GM10266 (cell line): ENCODE results near the gene FAM120A.

Experiments used
- DNase-seq: peaks from one replicate; pipeline ENCODE4 v3.0.0; 2012; ENCODE audit errors: extremely low spot score
- TF ChIP-seq, protein P1 (sequence below): IDR thresholded peaks from 2 replicates; pipeline ENCODE4 v1.5.1; 2012; ENCODE audit warnings: mild to moderate bottlenecking, low read depth; ENCODE audit not compliant: control insufficient read depth, insufficient read depth; ENCODE audit errors: missing control alignments

Gene FAM120A

DNA sequence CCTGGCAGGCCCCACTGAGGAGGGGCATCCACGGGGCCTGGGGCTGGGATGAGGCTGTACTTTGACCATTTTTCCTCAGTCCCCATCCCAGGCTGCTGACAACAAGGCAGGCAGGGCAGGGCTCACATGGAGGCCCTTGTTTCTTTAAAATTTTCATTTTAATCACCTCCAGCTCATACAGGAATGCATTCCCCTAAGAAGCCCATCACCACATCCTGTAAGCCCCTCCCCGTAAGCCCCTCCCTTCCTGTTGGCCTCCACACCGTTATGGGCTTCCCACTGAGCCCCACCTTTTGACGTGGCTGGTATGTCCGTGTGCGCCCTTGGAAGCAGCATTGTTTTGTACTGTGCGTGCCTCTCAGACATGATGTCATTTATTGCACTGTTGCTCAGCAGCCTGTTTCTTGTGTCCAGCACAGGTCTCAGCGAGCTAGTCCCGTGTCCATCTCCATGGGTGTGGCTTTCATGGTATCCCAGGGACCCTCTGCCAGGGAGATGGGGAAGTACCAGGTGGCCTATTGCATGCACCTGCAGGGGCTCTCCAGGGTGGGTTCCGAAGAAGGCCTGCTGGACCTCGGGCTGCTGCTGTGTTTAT, 147.3 kb downstream of the FAM120A start:
- no peak for DNase-seq
- TF ChIP-seq, protein P1, sequence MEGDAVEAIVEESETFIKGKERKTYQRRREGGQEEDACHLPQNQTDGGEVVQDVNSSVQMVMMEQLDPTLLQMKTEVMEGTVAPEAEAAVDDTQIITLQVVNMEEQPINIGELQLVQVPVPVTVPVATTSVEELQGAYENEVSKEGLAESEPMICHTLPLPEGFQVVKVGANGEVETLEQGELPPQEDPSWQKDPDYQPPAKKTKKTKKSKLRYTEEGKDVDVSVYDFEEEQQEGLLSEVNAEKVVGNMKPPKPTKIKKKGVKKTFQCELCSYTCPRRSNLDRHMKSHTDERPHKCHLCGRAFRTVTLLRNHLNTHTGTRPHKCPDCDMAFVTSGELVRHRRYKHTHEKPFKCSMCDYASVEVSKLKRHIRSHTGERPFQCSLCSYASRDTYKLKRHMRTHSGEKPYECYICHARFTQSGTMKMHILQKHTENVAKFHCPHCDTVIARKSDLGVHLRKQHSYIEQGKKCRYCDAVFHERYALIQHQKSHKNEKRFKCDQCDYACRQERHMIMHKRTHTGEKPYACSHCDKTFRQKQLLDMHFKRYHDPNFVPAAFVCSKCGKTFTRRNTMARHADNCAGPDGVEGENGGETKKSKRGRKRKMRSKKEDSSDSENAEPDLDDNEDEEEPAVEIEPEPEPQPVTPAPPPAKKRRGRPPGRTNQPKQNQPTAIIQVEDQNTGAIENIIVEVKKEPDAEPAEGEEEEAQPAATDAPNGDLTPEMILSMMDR, result no peak

DNA sequence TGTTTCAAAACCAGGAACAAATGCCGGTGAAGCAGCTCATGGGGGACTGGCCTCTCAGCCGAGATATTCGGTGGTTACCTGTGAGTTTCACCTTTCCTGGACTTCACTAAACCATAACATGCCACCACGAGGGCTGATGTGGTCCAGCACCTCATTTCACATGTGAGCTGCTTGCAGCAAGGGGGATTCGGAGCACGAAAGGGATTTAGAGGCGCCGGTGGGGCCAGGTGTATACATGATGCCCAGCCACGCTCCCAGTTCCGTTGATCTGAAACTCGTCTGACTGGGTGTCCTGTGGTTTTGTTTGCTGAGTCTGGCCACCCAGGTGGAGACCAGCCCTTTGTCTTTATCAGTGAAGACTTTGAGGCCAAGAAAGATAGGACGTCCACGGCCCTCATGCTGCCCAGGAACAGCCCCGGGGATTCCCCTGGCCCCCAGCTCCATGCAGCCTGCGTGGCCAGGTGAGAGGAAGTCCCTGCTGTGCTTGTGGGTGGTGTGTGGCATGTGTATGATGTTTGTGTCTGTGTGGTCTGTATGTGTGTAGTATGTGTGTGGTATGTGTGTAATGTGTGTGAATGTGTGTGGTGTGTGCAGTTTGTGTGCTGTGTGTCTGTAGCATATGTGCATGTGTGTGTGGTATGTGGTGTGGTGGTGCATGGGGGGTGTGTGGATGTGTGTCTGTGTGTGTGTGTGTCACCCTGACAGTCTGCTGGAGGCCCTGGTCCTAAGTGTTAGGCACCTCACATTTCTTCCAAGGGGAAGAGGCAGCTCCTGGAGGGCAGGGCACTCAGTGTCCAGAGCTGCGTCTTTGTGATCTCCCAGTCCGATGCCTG, 148.3 kb downstream of the FAM120A start:
- TF ChIP-seq, protein P1, result no peak
- DNase-seq, result no peak

DNA sequence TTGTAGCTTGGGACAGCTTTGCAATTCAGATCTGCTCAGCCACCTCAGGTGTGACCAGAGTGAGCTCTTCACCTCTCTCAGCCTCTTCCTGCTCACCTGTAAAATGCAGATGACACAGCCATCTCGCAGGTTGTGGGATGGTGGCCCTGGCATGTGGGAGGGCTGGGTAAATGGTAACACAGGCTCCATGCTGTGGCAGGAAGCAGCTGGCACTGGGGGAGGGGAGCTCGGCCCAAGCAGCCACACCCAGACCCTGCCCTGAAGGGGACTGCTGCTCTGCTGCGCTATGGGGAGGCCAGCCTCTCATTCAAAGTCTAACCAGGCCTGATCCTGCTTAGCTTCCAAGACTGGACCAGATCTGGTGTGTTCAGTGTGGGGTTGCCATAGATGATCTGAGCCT, 149.0 kb downstream of the FAM120A start:
- TF ChIP-seq, protein P1, result no peak
- DNase-seq, result no peak

DNA sequence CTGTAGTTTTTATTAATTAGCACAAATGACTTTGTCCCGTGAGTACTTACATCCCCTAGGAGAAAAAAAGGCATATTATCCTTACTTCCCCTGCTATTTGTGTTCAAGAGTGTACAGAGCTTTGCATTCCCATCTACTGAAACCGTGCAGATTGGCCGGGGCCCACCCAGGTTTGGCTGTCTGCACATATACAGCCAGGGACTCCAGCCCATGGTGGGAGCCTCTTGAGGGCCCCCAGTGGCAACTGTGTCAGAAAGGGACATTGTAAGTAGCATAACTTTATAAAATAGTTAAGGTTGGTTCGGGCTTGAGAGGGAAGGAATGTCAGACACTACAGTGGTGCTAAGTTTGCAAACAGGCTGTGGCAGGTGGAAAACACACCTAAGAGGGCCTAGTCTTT, 149.6 kb downstream of the FAM120A start:
- TF ChIP-seq, protein P1, result no peak
- DNase-seq, result no peak

DNA sequence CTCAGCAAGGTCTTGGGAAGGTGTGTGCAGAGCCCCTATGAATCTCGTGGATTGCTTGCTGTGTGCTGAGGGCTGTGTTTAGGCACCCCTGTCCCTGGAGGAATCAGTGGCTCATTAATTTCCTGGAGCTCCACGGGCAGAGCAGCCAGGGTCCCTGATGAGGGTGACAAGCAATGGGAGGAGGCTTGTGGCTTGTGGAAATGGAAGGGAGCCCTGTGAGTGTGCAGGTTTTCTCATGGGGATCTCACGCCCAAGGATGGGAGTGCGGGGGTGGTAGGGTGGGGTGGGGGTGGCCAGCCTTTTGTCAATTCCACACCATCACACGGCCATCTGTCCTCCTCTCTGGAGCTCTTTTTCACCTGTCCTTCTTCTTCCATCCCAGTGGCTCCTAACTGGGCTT, 150.2 kb downstream of the FAM120A start:
- DNase-seq, result no peak
- TF ChIP-seq, protein P1, result no peak

DNA sequence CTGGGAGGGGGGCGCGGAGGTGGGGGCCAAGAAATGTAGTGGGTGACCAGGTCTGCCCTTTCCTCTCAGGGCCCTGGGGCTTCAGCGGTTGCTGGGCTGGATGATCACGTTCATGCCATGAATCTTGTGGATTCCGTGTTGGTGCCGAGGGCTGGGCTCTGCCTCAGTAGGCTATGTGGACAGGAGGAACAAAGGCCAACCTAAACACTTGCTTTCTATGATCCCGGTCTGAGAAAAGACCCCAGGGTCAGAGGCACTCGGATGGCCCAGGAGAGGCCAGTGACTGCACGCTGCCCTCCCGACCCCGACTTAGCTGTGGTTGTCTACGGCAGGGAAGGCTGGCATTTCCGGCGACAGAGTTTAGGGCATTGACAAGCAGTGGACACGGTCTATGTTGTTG, 151.5 kb downstream of the FAM120A start:
- no peak for DNase-seq

DNA sequence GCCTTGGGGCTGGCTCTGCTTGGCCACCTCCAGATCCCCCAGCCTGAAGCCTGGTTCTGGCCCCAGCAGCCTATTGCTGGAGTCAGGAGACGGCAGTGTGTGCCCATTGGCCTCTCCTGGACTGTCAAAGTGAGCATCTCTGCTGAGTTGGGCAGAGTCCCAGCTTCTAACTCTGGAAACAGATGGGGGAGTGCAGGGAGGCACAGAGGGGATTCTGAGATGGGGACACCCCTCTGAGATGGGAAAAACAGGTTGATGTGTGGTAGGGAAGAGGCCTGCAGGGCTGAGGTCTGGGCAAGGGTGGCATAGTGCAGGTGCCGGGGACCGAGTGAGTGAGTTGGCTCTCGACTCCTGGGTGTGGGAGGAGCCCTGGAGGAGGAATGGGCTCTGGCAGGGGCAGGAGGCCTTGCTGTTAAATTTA, 152.4 kb downstream of the FAM120A start:
- TF ChIP-seq, protein P1, result no peak
- no peak for DNase-seq

More for the DNA sequence above, 151.5 kb downstream of the FAM120A start:
- TF ChIP-seq, protein P1, result no peak
